ENCODE results near the gene RCC2. TPM values are rescaled to one million over a fixed set of nuclear protein-coding genes. Genes with fewer than 3 reads are reported as not detected.

Gene RCC2
- polyA plus RNA-seq, 1 of the 3 experiments (the other 2 are of a cell fraction), result 53.8 TPM

DNA sequence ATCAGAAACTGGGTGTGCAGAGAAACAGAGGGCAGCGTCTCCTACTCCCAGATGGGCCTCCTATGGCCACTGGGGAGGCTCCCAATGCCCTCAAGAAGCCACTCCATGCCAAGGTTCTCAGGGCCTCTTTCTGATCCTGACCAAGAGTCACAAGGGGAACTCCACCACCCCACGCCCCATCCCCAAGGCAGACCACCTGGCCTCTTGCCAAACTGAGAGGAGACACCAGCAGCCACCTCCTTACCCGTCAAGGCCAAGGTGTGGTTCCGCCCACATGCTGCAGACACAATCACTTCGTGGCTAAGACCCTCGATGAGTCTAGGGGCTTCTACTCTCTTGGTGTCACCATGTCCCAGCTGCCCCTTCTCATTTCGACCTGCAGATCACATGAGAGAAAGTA lies 17.0 kb downstream of the RCC2 start:
- CTCF ChIA-PET, result interaction anchor here (0.7 kb wide), 1 partner anchor 67 kb away, joined by 4 read pairs; no protein-coding TSS in a partner anchor
- no peak for DNase-seq
- 77% methylated on average over 7 of the region's 7 CpGs for WGBS (ENCODE audit: low lambda C conversion rate)
- POLR2A ChIA-PET, result no interaction called here
- H3K4me1 ChIP-seq (ENCODE audit: control insufficient read depth in 1 of 2, insufficient read depth in 2 of 2, low read depth in 1 of 2, low read length in 1 of 2), result peaks cover 0 to 11% of the 10 kb centered on the region in 2 experiments; a peak in 1 of 4 replicates
- no peaks in the 10 kb centered on the region for H3K9me2 ChIP-seq
- H3K9me3 ChIP-seq, result no peaks in the 10 kb centered on the region
- H3K79me2 ChIP-seq (ENCODE audit: insufficient read depth), result peaks cover 58% of the 10 kb centered on the region; the same call in 1 of the 2 replicates
- H4K20me1 ChIP-seq (ENCODE audit: insufficient read depth), result peaks cover 53% of the 10 kb centered on the region
- TF ChIP-seq, protein P1, sequence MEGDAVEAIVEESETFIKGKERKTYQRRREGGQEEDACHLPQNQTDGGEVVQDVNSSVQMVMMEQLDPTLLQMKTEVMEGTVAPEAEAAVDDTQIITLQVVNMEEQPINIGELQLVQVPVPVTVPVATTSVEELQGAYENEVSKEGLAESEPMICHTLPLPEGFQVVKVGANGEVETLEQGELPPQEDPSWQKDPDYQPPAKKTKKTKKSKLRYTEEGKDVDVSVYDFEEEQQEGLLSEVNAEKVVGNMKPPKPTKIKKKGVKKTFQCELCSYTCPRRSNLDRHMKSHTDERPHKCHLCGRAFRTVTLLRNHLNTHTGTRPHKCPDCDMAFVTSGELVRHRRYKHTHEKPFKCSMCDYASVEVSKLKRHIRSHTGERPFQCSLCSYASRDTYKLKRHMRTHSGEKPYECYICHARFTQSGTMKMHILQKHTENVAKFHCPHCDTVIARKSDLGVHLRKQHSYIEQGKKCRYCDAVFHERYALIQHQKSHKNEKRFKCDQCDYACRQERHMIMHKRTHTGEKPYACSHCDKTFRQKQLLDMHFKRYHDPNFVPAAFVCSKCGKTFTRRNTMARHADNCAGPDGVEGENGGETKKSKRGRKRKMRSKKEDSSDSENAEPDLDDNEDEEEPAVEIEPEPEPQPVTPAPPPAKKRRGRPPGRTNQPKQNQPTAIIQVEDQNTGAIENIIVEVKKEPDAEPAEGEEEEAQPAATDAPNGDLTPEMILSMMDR (IDR thresholded peaks at IDR 0.05), result no peak
- TF ChIP-seq NFIC (IDR thresholded peaks at IDR 0.05; ENCODE audit: borderline replicate concordance) (no peak), MXI1 (IDR thresholded peaks at IDR 0.05; ENCODE audit: low read depth, low read length) (no peak), NRF1 (IDR thresholded peaks at IDR 0.05; ENCODE audit: low read depth, low read length) (no peak), YY1 (IDR thresholded peaks at IDR 0.05; ENCODE audit: low read depth) (no peak), TCF12 (IDR thresholded peaks at IDR 0.05) (no peak), GABPA (IDR thresholded peaks at IDR 0.05; ENCODE audit: low read depth) (no peak), EZH2phosphoT487 (IDR thresholded peaks at IDR 0.05; ENCODE audit: borderline replicate concordance, low read depth) (no peak)
- TF ChIP-seq, protein P2, sequence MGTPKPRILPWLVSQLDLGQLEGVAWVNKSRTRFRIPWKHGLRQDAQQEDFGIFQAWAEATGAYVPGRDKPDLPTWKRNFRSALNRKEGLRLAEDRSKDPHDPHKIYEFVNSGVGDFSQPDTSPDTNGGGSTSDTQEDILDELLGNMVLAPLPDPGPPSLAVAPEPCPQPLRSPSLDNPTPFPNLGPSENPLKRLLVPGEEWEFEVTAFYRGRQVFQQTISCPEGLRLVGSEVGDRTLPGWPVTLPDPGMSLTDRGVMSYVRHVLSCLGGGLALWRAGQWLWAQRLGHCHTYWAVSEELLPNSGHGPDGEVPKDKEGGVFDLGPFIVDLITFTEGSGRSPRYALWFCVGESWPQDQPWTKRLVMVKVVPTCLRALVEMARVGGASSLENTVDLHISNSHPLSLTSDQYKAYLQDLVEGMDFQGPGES (IDR thresholded peaks at IDR 0.05; ENCODE audit: low read depth, low read length), result no peak
- TF ChIP-seq, protein P3, sequence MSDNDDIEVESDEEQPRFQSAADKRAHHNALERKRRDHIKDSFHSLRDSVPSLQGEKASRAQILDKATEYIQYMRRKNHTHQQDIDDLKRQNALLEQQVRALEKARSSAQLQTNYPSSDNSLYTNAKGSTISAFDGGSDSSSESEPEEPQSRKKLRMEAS (IDR thresholded peaks at IDR 0.05; ENCODE audit: low read depth), result no peak
- TF ChIP-seq, protein P4, sequence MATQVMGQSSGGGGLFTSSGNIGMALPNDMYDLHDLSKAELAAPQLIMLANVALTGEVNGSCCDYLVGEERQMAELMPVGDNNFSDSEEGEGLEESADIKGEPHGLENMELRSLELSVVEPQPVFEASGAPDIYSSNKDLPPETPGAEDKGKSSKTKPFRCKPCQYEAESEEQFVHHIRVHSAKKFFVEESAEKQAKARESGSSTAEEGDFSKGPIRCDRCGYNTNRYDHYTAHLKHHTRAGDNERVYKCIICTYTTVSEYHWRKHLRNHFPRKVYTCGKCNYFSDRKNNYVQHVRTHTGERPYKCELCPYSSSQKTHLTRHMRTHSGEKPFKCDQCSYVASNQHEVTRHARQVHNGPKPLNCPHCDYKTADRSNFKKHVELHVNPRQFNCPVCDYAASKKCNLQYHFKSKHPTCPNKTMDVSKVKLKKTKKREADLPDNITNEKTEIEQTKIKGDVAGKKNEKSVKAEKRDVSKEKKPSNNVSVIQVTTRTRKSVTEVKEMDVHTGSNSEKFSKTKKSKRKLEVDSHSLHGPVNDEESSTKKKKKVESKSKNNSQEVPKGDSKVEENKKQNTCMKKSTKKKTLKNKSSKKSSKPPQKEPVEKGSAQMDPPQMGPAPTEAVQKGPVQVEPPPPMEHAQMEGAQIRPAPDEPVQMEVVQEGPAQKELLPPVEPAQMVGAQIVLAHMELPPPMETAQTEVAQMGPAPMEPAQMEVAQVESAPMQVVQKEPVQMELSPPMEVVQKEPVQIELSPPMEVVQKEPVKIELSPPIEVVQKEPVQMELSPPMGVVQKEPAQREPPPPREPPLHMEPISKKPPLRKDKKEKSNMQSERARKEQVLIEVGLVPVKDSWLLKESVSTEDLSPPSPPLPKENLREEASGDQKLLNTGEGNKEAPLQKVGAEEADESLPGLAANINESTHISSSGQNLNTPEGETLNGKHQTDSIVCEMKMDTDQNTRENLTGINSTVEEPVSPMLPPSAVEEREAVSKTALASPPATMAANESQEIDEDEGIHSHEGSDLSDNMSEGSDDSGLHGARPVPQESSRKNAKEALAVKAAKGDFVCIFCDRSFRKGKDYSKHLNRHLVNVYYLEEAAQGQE (IDR thresholded peaks at IDR 0.05; ENCODE audit: low read depth, low read length), result no peak
- TF ChIP-seq, protein P5, sequence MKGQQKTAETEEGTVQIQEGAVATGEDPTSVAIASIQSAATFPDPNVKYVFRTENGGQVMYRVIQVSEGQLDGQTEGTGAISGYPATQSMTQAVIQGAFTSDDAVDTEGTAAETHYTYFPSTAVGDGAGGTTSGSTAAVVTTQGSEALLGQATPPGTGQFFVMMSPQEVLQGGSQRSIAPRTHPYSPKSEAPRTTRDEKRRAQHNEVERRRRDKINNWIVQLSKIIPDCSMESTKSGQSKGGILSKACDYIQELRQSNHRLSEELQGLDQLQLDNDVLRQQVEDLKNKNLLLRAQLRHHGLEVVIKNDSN (IDR thresholded peaks at IDR 0.05; ENCODE audit: borderline replicate concordance, low read depth), result no peak
- H2AFZ ChIP-seq (ENCODE audit: low read depth), result no peak overlapping the region
- no peak overlapping the region for H3K4me2 ChIP-seq
- H3K9ac ChIP-seq, result no peak overlapping the region
- H3K4me3 ChIP-seq (ENCODE audit: low read depth in 2 of 2, low read length in 1 of 2), result no peak overlapping the region
- H3K27ac ChIP-seq (ENCODE audit: low read depth in 2 of 2, low read length in 1 of 2), result no peak overlapping the region
- H3K27me3 ChIP-seq (ENCODE audit: insufficient read depth), result no peaks in the 10 kb centered on the region
- peaks cover 27% of the 10 kb centered on the region for H3F3A ChIP-seq (replicated peaks; ENCODE audit: insufficient read depth)
- H3K36me3 ChIP-seq (replicated peaks in 1 of 2; ENCODE audit: control insufficient read depth in 1 of 2, insufficient read depth in 2 of 2, low read length in 1 of 2), result peaks cover 47 to 77% of the 10 kb centered on the region in 2 experiments
